ENCODE results near the gene CEP350. TPM values are rescaled to one million over a fixed set of nuclear protein-coding genes. Genes with fewer than 3 reads are reported as not detected.
"Not testable (repeated sequence)": the region's sequence is repeated elsewhere in the genome, so short reads cannot be mapped to it uniquely, and the experiment has no call there.

The CEP350 gene
- total RNA-seq, 1 donor: 76.0 TPM

DNA sequence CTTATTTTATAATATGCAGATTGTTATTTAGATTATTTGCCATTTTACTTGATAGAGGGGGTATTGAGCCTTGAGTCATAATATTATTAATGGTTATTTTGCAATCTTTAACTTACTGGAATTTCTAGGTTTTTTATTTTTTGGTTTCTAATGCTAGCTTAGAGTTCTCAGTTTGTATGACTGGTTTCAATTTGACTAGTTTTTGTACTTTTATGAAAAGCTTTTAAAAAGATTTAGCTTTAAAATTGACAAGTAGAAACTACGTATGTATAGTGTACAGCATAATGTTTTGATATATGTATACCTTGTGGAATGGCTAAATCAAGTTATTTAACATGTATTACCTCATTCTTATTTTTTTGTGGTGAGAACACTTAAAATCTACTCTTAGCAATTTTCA is 41.5 kb downstream of the CEP350 start:
- H3K9me3 ChIP-seq (ENCODE audit: low read depth, low read length): no peaks in the 10 kb centered on the region
- no peak overlapping the region for H3K4me3 ChIP-seq (ENCODE audit: low read length)
- peaks cover 8% of the 10 kb centered on the region for H3K4me1 ChIP-seq (ENCODE audit: insufficient read depth, low read length)
- no peaks in the 10 kb centered on the region for H3K27me3 ChIP-seq (ENCODE audit: insufficient read depth, low read length)

DNA sequence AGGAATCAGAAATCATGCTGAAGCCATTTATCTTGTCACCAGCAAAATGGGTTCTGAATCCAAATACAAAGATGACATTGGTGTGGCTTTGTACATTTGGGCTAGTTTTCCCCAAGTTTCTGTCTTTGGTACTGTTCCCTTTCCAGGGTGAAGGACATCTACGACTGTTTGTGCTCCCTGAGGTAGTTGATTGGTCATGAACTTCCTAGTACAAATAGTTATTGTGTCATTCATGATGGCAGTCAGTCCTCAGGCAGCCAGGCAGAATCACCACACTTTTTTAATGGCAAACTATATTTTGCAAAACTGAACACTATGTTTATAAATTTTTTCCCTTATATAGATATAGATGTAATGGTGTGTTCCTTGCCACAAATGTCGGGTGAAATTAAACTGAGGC is 46.0 kb downstream of the CEP350 start:
- Histone ChIP-seq H3K9me3 (ENCODE audit: low read depth, low read length) (no peaks in the 10 kb centered on the region), H3K4me3 (ENCODE audit: low read length) (no peak overlapping the region), H3K4me1 (ENCODE audit: insufficient read depth, low read length) (peaks cover 8% of the 10 kb centered on the region), H3K27me3 (ENCODE audit: insufficient read depth, low read length) (no peaks in the 10 kb centered on the region)

DNA sequence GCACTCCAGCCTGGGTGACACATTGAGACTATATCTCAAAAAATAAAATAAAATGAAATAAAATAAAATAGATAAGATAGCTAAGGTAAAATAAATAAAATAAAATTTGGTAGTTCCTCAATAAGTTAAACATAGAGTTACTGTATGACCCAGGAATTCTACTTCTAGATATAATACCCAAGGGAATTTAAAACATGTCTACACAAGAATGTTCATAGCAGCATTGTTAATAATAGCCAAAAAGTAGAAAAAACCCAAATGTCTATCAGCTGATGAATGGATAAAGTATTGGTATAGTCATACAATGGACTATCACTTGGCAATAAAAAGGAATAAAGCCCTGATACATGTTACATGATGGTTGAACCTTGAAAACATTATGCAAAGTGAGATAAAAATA is 47.8 kb downstream of the CEP350 start:
- Histone ChIP-seq H3K9me3 (ENCODE audit: low read depth, low read length) (no peaks in the 10 kb centered on the region), H3K4me3 (ENCODE audit: low read length) (no peak overlapping the region), H3K27me3 (ENCODE audit: insufficient read depth, low read length) (no peaks in the 10 kb centered on the region), H3K4me1 (ENCODE audit: insufficient read depth, low read length) (peaks cover 8% of the 10 kb centered on the region)

DNA sequence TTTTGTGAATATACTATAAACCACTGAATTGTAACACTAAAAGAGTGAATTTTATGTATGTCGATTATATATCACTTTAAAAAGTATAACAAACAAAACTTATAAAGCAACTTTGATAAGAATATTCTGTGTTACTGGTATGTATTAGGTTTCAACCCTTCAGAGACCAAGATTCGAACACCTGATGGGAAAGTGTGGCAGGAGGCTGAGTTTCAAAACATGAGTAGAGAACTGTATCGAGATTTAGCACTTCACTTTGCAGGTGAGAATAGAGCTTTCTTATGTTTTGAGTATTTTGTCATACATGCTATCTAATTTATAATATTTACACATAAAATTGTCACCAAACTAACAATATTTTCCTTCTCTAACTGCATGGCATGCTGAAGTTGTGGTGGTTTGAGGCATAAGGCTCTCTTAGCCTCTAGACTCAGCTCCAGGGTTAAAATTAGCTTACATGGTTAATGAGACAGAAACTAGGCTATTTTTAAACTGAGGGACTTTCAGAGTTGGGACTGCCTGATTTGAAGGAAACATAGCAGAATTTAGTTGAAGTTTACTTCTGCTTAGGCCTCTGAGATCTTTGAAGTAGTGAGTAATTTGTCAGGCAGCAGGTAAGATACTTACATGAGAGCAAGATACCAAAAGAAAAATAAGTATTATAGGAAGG is 48.6 kb downstream of the CEP350 start:
- Histone ChIP-seq H3K27me3 (ENCODE audit: insufficient read depth, low read length) (no peaks in the 10 kb centered on the region), H3K4me1 (ENCODE audit: insufficient read depth, low read length) (peaks cover 8% of the 10 kb centered on the region), H3K4me3 (ENCODE audit: low read length) (no peak overlapping the region), H3K9me3 (ENCODE audit: low read depth, low read length) (no peaks in the 10 kb centered on the region)

DNA sequence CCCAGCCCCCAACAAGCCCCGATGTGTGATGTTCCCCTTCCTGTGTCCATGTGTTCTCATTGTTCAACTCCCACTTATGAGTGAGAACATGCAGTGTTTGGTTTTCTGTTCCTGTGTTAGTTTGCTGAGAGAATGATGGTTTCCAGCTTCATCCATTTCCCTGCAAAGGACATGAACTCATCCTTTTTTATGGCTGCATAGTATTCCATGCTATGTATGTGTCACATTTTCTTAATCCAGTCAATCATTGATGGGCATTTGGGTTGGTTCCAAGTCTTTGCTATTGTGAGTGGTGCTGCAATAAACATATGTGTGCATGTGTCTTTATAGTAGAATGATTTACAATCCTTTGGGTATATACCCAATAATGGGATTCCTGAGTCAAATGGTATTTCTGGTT is 52.2 kb downstream of the CEP350 start:
- not testable (repeated sequence) for H3K4me3 ChIP-seq (ENCODE audit: low read length); H3K9me3 ChIP-seq (ENCODE audit: low read depth, low read length); H3K27me3 ChIP-seq (ENCODE audit: insufficient read depth, low read length)

DNA sequence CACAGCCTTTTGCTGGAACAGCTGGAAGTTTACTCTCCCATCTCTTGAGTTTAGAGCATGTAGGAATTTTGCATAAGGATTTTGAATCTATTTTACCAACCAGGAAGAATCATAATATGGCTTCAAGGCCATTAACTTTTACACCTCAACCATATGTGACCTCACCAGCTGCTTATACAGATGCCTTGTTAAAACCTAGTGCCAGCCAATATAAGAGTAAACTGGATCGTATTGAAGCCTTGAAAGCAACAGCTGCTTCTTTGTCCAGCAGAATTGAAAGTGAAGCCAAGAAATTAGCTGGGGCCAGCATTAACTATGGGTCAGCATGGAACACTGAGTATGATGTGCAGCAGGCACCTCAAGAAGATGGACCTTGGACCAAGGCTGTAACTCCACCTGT is 65.4 kb downstream of the CEP350 start:
- no peak overlapping the region for H3K4me3 ChIP-seq (ENCODE audit: low read length)
- H3K4me1 ChIP-seq (ENCODE audit: insufficient read depth, low read length): no peaks in the 10 kb centered on the region

More for the DNA sequence above, 52.2 kb downstream of the CEP350 start:
- not testable (repeated sequence) for H3K4me1 ChIP-seq (ENCODE audit: insufficient read depth, low read length)

DNA sequence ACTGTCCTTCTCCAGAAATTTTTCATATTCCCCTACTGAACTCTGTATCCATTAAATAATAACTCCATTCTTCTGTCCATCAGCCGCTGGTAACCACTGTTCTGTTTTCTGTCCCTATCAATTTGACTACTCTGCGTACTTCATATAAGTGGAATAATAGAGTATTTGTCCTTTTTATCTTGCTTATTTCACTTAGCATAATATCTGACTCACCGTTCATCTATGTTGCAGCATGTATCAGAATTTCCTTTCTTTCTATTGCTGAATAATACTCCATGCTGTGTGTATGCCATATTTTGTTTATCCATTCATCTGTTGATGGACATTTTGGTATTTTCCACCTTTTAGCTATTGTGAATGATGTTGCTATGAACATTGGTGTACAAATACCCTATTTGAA is 71.9 kb downstream of the CEP350 start:
- Histone ChIP-seq H3K4me1 (ENCODE audit: insufficient read depth, low read length) (peaks cover 3% of the 10 kb centered on the region), H3K4me3 (ENCODE audit: low read length) (no peak overlapping the region), H3K27me3 (ENCODE audit: insufficient read depth, low read length) (no peaks in the 10 kb centered on the region), H3K9me3 (ENCODE audit: low read depth, low read length) (no peaks in the 10 kb centered on the region)

More for the DNA sequence above, 65.4 kb downstream of the CEP350 start:
- Histone ChIP-seq H3K9me3 (ENCODE audit: low read depth, low read length) (no peaks in the 10 kb centered on the region), H3K27me3 (ENCODE audit: insufficient read depth, low read length) (no peaks in the 10 kb centered on the region)

DNA sequence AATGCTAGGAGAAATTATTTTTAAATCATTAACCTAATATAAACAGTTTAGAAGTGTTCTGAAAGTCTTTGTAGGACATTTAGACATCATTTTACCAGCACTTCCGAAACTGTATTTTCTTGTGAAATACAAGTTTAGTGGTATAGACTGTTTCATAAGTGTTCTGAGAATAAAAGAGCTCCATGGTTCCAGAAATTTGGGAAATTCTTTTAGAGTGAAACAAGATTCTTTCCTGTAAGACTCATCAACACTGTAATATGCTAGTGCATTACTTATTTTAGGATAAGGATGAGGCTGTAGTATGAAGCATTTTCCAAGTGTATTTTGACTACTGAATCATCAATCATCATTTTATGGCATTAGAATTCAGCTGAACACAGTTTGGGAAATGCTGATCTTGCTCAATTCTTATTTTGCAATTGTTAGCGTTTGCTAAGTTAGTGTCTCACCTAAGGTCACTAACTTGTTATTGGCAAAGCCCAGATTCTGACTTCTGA is 73.4 kb downstream of the CEP350 start:
- H3K9me3 ChIP-seq (ENCODE audit: low read depth, low read length): no peaks in the 10 kb centered on the region
- H3K27me3 ChIP-seq (ENCODE audit: insufficient read depth, low read length): no peaks in the 10 kb centered on the region
- H3K4me3 ChIP-seq (ENCODE audit: low read length): no peak overlapping the region
- H3K4me1 ChIP-seq (ENCODE audit: insufficient read depth, low read length): peaks cover 3% of the 10 kb centered on the region

DNA sequence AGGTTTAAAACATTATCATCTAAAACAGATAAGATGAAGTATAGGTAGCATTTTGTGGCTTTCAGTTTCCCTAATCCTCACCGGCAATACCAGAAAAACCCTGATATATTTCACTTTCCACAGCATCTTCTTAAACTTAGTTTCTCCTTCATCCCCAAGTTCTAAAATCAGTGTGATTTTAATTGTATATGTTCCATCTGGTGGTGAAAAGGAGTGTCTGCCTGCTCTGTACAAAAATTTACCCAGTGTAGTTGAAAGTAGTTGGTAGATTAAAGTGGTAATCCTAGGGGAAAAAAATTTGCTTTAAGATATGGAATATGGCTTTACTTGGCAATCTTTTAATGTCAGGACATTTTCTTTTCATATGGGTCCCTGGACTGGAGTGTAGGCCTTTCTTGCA is 74.3 kb downstream of the CEP350 start:
- H3K27me3 ChIP-seq (ENCODE audit: insufficient read depth, low read length): no peaks in the 10 kb centered on the region
- H3K4me3 ChIP-seq (ENCODE audit: low read length): no peak overlapping the region
- peaks cover 3% of the 10 kb centered on the region for H3K4me1 ChIP-seq (ENCODE audit: insufficient read depth, low read length)
- no peaks in the 10 kb centered on the region for H3K9me3 ChIP-seq (ENCODE audit: low read depth, low read length)

DNA sequence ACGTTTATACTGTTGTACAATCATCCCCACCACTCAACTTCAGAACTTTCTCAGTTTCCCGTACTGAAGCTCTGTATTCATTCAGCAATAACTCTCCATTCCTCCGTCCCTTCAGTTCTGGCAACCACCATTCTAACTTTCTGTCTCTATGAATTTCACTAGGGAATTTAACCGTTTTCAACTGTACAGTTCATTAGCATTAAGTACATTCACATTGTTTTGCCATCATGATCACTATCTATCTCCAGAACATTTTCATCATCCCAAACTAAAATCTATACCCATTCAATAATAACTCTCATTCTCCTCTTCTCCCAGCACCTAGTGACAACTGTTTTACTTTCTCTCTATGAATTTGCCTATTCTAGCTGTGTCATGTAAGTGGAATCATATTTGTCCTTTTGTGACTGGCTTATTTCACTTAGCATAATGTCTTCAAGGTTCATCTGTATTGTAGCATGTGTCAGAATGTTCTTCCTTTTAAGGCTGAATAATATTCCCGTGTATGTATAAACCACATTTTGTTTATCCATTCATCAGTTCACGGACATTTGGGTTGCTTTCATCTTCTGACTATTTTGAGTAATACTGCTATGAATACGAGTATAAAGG is 75.0 kb downstream of the CEP350 start:
- H3K4me3 ChIP-seq (ENCODE audit: low read length): no peak overlapping the region
- H3K4me1 ChIP-seq (ENCODE audit: insufficient read depth, low read length): peaks cover 3% of the 10 kb centered on the region
- H3K27me3 ChIP-seq (ENCODE audit: insufficient read depth, low read length): no peaks in the 10 kb centered on the region
- no peaks in the 10 kb centered on the region for H3K9me3 ChIP-seq (ENCODE audit: low read depth, low read length)

DNA sequence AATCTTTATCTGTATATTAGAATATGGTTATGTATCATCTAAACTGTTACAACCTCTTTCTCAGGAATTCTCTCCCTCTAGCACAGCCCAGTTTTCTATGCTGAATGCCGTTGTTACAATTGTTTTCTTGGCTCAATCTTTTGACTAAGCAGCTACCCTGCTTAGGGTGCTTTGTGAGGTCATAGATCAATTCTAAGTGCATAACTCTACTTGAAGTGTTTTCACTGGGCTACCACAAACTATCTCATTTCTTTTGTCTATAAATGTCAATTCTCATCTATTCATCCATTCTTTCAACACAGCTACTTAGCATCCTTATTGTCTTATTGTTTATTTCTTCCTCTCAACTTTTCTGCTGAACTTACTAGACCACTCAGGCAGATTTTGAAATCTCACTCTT is 77.1 kb downstream of the CEP350 start:
- Histone ChIP-seq H3K9me3 (ENCODE audit: low read depth, low read length) (no peaks in the 10 kb centered on the region), H3K27me3 (ENCODE audit: insufficient read depth, low read length) (no peaks in the 10 kb centered on the region), H3K4me3 (ENCODE audit: low read length) (no peak overlapping the region), H3K4me1 (ENCODE audit: insufficient read depth, low read length) (peaks cover 3% of the 10 kb centered on the region)

DNA sequence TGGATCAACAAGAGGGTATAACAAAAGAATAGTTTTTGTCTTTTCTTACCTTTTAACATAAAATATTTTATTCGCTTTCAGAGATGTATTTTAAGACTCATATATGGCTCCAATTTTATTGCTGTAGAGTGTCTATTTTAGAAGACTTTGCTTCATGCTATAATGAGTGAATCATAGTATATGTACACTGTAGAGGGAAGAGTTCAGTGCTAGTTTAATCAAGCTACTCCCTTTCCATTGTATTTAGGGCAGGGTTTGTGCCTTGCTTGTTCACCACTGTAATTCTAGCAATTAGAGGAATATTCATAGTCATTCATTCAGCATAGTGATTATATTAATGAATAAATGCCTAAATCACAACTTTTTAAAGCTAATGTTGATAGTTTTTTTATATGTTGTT is 78.8 kb downstream of the CEP350 start:
- Histone ChIP-seq H3K4me3 (ENCODE audit: low read length) (no peak overlapping the region), H3K9me3 (ENCODE audit: low read depth, low read length) (no peaks in the 10 kb centered on the region), H3K27me3 (ENCODE audit: insufficient read depth, low read length) (no peaks in the 10 kb centered on the region), H3K4me1 (ENCODE audit: insufficient read depth, low read length) (no peaks in the 10 kb centered on the region)

DNA sequence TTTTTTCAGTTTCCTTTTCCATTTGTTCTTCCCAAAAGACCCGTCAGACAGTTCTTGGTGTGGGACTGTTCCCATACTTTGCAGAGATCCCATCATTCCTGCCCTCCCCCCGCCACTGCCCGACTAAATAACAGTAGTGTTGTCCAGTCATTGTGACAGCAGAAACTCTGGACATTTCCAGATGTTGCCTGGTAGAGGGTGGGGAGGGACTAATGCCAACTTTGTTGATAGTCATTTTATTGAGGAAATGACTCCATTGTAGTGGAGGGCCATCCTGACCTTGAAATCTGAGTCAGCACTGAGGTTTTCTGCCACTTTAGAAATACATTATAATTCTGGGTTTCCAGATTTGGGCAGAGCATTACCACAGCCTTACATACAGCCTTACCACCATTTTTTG is 85.4 kb downstream of the CEP350 start:
- Histone ChIP-seq H3K4me3 (ENCODE audit: low read length) (no peak overlapping the region), H3K4me1 (ENCODE audit: insufficient read depth, low read length) (no peaks in the 10 kb centered on the region), H3K9me3 (ENCODE audit: low read depth, low read length) (no peaks in the 10 kb centered on the region), H3K27me3 (ENCODE audit: insufficient read depth, low read length) (no peaks in the 10 kb centered on the region)

DNA sequence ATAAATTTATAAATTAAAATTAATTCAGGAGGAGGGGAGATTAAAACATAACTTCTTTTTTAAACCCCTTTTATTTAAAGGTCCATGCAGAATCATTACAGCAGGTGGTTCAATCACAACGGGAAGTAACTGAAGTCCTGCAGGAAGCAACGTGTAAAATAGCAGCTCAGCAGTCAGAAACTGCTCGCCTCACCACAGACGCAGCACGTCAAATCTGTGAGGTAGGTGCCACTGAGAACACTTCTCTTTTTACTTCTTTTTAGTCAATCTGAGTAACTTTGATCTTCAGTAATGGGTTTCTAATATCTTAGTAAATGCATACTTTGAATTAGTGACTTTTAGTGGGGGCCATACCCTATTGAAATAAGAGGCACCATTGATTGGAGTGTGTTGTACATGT is 87.0 kb downstream of the CEP350 start:
- Histone ChIP-seq H3K4me1 (ENCODE audit: insufficient read depth, low read length) (no peaks in the 10 kb centered on the region), H3K4me3 (ENCODE audit: low read length) (no peak overlapping the region), H3K27me3 (ENCODE audit: insufficient read depth, low read length) (no peaks in the 10 kb centered on the region), H3K9me3 (ENCODE audit: low read depth, low read length) (no peaks in the 10 kb centered on the region)

DNA sequence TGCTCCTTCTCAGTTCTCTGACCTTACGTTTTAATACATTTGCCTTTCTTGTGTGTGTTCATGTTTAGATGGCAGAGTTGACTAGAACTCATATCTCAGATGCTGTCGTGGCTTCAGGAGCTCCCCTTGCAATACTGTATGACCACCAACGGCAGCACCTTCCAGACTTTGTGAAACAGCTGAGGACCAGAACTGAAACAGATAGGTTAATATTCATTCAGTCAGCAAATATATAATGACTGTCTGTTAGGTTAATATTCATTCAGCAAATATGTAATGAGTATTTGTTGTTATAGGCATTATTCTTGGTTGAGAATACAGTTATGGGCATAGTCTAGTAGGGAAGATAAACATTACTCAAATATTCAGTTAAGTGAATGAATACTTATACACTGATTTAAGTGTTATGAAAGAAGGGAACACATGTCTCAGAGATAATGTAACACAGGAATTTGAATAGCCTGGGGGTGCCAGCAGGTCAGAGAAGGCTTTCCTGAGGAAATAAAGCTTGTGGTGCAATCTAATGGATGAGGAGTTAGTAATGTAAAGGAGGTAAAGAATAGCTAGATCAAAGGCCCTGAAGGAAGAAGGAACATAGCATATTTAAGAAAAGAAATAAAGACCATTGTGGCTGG is 88.5 kb downstream of the CEP350 start:
- H3K4me1 ChIP-seq (ENCODE audit: insufficient read depth, low read length): no peaks in the 10 kb centered on the region
- no peaks in the 10 kb centered on the region for H3K27me3 ChIP-seq (ENCODE audit: insufficient read depth, low read length)
- H3K4me3 ChIP-seq (ENCODE audit: low read length): no peak overlapping the region
- H3K9me3 ChIP-seq (ENCODE audit: low read depth, low read length): no peaks in the 10 kb centered on the region

DNA sequence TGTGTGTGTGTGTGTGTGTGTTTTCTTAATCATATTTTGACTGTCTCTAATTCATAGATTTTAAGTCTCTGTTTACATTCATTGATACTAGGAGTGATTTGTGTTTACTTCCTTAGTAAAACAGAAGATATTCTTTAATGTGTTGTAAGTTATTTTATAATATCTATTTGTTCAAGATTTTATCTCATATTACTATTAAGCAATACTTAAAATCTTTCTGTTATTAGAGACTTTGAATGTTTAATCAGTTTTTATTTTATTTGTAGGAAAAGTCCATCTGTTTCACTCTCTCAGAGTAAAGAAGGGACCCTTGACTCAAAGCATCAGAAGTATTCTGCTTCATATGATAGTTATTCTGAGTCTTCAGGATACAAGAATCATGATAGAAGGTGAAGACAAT is 89.2 kb downstream of the CEP350 start:
- Histone ChIP-seq H3K9me3 (ENCODE audit: low read depth, low read length) (no peaks in the 10 kb centered on the region), H3K27me3 (ENCODE audit: insufficient read depth, low read length) (no peaks in the 10 kb centered on the region), H3K4me1 (ENCODE audit: insufficient read depth, low read length) (no peaks in the 10 kb centered on the region), H3K4me3 (ENCODE audit: low read length) (no peak overlapping the region)

Data from mononuclear cell (primary cell).